Ovary (tissue), 9 donors: ENCODE results near the gene SKI. TPM values are rescaled to one million over a fixed set of nuclear protein-coding genes. Genes with fewer than 3 reads are reported as not detected.

ENCODE experiments used
- DNase-seq, 5 donors: peaks; one replicate each; pipeline ENCODE4 v3.0.0-alpha.2; 2019 to 2020
- H3K27ac ChIP-seq, 2 donors: fragments of 200-600 bp; one replicate each; pipeline versions ENCODE4 v1.5.1 to v1.8.0; 2019 to 2022
- H3K27me3 ChIP-seq: fragments of 200-600 bp; one replicate; pipeline ENCODE4 v1.8.0; 2022
- H3K36me3 ChIP-seq: fragments of 200-600 bp; sonication (generic); one replicate; pipeline ENCODE4 v1.5.1; 2019
- H3K4me1 ChIP-seq: one replicate; pipeline ENCODE4 v1.8.1; 2013; ENCODE audit warnings: mild to moderate bottlenecking, moderate library complexity; ENCODE audit not compliant: insufficient read depth
- H3K4me3 ChIP-seq: fragments of 200-600 bp; sonication (generic); one replicate; pipeline ENCODE4 v1.5.1; 2017
- H3K9me3 ChIP-seq, 2 donors: fragments of 200-600 bp in 1 of 2; sonication (generic) in 1 of 2; one replicate each; pipeline versions ENCODE4 v1.5.1 to v1.8.1; 2013 to 2019; ENCODE audit warnings: mild to moderate bottlenecking in 1 of 2, moderate library complexity in 1 of 2
- EP300 ChIP-seq: sonication (generic); formaldehyde crosslinking; IDR thresholded peaks from one replicate; pipeline ENCODE4 v1.6.1; 2017; ENCODE audit warnings: antibody characterized with exemption
- POLR2A ChIP-seq: fragments of 450-650 bp; IDR thresholded peaks from one replicate; pipeline ENCODE4 v1.6.1; 2017; ENCODE audit warnings: antibody characterized with exemption, mild to moderate bottlenecking, moderate library complexity
- WGBS, 3 donors: extraction: QIAGEN DNeasy Blood & Tissue Kit in 1 of 3; methylation state at CpG; one replicate each; pipeline versions ENCODE4 v1.1.5 to v1.1.7; 2013 to 2017; 5-methylcytosine and 5-hydroxymethylcytosine counted together
- intact Hi-C, 4 donors: fragments of 100-400 bp; cut with DNase I; formaldehyde crosslinking; loops; one replicate each; pipeline versions ENCODE4 v1.11.0 to v1.15.1; 2022 to 2023
- polyA plus RNA-seq, 2 donors: library from polyadenylated mRNA; stranded (reverse); fragments of 200-250 nt in 1 of 2; fragments of 350-450 nt in 1 of 2; fragmentation: Illumina TruSeq in 1 of 2; extraction: RNeasy Lipid Tissue Mini Kit (QIAGEN cat#74804) in 1 of 2; gene quantifications; one replicate each; pipeline ENCODE4 v1.2.3, GENCODE V29; 2013 to 2014
- total RNA-seq, 7 donors: library from RNA; depleted of rRNA in 2 of 7; stranded (reverse); fragments of >200 nt in 2 of 7; fragmentation: NEBNext Ultra II Directional in 3 of 7; extraction: Animal tissue kit (Norgen Biotek cat#: 25700) in 3 of 7; gene quantifications; one replicate each; pipeline versions ENCODE4 v1.1.0 to v1.2.4, GENCODE V29; 2016 to 2023
- TF ChIP-seq, protein P1 (sequence below), 3 donors: fragments of 450-650 bp in 2 of 3; fragments of 200-600 bp in 1 of 3; IDR thresholded peaks; one replicate each; pipeline versions ENCODE4 v1.5.1 to v1.8.0; 2016 to 2022; ENCODE audit warnings: antibody characterized with exemption in 3 of 3, mild to moderate bottlenecking in 1 of 3
- donor health status: DM: no; HTN: no; CAD: no; lungs with moderate emphysema.
- donor health status: DM: no; HTN: no; CAD: no.
- donor health status: Bipolar disorder and iron deficiency.
- donor health status: DM: yes; HTN: yes; CAD: no.
- donor health status: DM: no; HTN: no; CAD: no.
- donor health status: DM: yes; HTN: yes; CAD: no.

The SKI gene
- total and polyA plus RNA-seq, 9 donors = 27.8 to 109 (median 79.1) TPM

- Histone ChIP-seq H3K27me3 (no peaks in the 10 kb centered on the region), H3K4me1 (peaks cover 35% of the 10 kb centered on the region)
Measured at GRCh38 chr1:2253797-2254480, 25.8 kb downstream of the SKI start.

GRCh38 chr1:2255047-2255419 is 26.9 kb downstream of the SKI start:
- no peak for TF ChIP-seq EP300
- no peak for TF ChIP-seq POLR2A
- TF ChIP-seq, protein P1, sequence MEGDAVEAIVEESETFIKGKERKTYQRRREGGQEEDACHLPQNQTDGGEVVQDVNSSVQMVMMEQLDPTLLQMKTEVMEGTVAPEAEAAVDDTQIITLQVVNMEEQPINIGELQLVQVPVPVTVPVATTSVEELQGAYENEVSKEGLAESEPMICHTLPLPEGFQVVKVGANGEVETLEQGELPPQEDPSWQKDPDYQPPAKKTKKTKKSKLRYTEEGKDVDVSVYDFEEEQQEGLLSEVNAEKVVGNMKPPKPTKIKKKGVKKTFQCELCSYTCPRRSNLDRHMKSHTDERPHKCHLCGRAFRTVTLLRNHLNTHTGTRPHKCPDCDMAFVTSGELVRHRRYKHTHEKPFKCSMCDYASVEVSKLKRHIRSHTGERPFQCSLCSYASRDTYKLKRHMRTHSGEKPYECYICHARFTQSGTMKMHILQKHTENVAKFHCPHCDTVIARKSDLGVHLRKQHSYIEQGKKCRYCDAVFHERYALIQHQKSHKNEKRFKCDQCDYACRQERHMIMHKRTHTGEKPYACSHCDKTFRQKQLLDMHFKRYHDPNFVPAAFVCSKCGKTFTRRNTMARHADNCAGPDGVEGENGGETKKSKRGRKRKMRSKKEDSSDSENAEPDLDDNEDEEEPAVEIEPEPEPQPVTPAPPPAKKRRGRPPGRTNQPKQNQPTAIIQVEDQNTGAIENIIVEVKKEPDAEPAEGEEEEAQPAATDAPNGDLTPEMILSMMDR (IDR thresholded peaks at IDR 0.05) = no peak
- intact Hi-C loops = no loop called here
- peaks cover 31% of the 10 kb centered on the region for H3K4me1 ChIP-seq
- H3K36me3 ChIP-seq = no peaks in the 10 kb centered on the region
- no peak for DNase-seq
- WGBS, 3 donors = 92 to 98% (median 97%) methylated on average over 6 of the region's 6 CpGs
- H3K27me3 ChIP-seq = no peaks in the 10 kb centered on the region
- H3K9me3 ChIP-seq = no peaks in the 10 kb centered on the region
- H3K4me3 ChIP-seq = no peak overlapping the region
- H3K27ac ChIP-seq = peak overlapping the region in 1 of 2 donors; percentile 20

More at GRCh38 chr1:2253797-2254480, 25.8 kb downstream of the SKI start:
- Histone ChIP-seq H3K9me3 (no peaks in the 10 kb centered on the region), H3K36me3 (no peaks in the 10 kb centered on the region), H3K4me3 (no peak overlapping the region), H3K27ac (no peak overlapping the region)
- TF ChIP-seq EP300 (no peak), POLR2A (no peak)
- TF ChIP-seq, protein P1 (IDR thresholded peaks at IDR 0.05) = no peak
- peak in 1 of 5 donors; percentile 19 for DNase-seq
- 93 to 97% (median 96%) methylated on average over 23 of the region's 23 CpGs for WGBS, 3 donors
- intact Hi-C loops = no loop called here

GRCh38 chr1:2255420-2256369 is 27.6 kb downstream of the SKI start:
- WGBS, 3 donors = 61 to 67% (median 66%) methylated on average over 5 of the region's 5 CpGs
- peak overlapping the region in 1 of 2 donors; percentile 38 for H3K27ac ChIP-seq
- no peak for TF ChIP-seq POLR2A
- TF ChIP-seq, protein P1 (IDR thresholded peaks at IDR 0.05) = no peak
- TF ChIP-seq EP300 = no peak
- DNase-seq = no peak
- peaks cover 28% of the 10 kb centered on the region for H3K4me1 ChIP-seq
- H3K4me3 ChIP-seq = no peak overlapping the region
- intact Hi-C loops = no loop called here
- no peaks in the 10 kb centered on the region for H3K9me3 ChIP-seq
- no peaks in the 10 kb centered on the region for H3K36me3 ChIP-seq
- no peaks in the 10 kb centered on the region for H3K27me3 ChIP-seq

DNA sequence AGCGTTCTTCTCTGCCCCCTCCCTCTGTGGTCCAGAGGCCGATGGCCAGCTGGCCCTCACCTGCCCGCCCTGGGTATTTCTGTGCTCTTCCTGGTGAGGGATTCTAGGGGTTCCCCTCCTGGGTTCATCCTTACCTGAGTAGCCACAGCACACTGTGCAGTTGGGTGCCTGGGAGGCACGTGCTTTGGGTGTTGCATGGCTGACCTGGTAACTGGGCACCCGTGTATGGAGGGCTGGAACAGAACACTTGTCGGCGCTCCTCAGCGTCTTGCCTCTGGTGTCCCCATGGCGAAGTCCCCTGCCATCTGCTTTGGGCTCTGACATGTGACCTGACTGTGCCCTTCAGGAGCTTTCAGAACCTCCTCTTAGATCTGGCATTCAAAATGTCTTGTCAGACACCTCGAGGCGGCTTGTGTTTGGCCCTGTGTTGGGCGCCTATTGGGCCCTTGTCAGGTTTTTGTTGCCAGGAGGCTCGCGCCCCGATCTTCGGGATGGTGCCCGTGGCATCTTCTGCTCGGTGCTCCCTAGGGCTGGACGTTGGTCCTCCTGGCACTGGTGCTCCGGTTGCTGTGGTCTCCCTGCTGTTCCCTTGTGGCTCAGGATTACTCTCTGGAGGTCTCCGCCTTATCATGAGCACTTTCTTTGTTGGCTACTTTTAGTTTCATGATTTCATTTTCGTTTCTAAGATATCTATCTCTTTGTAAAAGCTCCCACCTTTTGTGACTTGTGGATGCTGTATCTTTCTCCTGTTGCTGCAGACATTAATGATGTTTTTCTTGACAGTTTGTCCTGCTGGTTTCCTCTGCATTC is 28.5 kb downstream of the SKI start:
- Histone ChIP-seq H3K27ac (peak overlapping the region in 1 of 2 donors; percentile 38), H3K9me3 (no peaks in the 10 kb centered on the region), H3K27me3 (no peaks in the 10 kb centered on the region), H3K4me1 (peaks cover 23% of the 10 kb centered on the region), H3K36me3 (no peaks in the 10 kb centered on the region), H3K4me3 (no peak overlapping the region)
- intact Hi-C loops = no loop called here
- DNase-seq = peak in 1 of 5 donors; percentile 31
- WGBS, 3 donors = 88 to 90% (median 89%) methylated on average over 21 to 22 of the region's 22 CpGs
- TF ChIP-seq, protein P1 (IDR thresholded peaks at IDR 0.05) = no peak
- TF ChIP-seq POLR2A = no peak
- TF ChIP-seq EP300 = no peak
